AG09319 (cell line): ENCODE data around the gene FOXL1.

Experiments used
- DNase-seq: peaks from one replicate; pipeline ENCODE4 v3.0.0-alpha.2; 2010; ENCODE audit warnings: low read depth; ENCODE audit errors: extremely low read depth
- CTCF ChIP-seq: IDR thresholded peaks from 2 replicates; pipeline ENCODE4 v1.5.1; 2011; ENCODE audit warnings: low read depth, mild to moderate bottlenecking, inconsistent platforms, low read length, moderate library complexity

Gene FOXL1

GRCh38 chr16:86578061-86578599, at the start of gene FOXL1:
Gene FOXL1, plus strand, starts transcription at chr16:86578549. Its CDS starts 175 bp downstream, at chr16:86578724.
- no peak for TF ChIP-seq CTCF
- DNase-seq: peak; percentile 38

GRCh38 chr16:86529160-86529559, 49.2 kb upstream of the FOXL1 start:
- no peak for DNase-seq
- TF ChIP-seq CTCF: no peak

- DNase-seq: no peak
- no peak for TF ChIP-seq CTCF
Observed at GRCh38 chr16:86530251-86531190, 47.8 kb upstream of the FOXL1 start.

- TF ChIP-seq CTCF: no peak
- DNase-seq: no peak
Observed at GRCh38 chr16:86531191-86531545, 47.2 kb upstream of the FOXL1 start.

- no peak for TF ChIP-seq CTCF
- no peak for DNase-seq
Observed at GRCh38 chr16:86531641-86532525, 46.5 kb upstream of the FOXL1 start.

GRCh38 chr16:86532526-86532815, 45.9 kb upstream of the FOXL1 start:
- no peak for TF ChIP-seq CTCF
- no peak for DNase-seq

GRCh38 chr16:86533076-86533475, 45.3 kb upstream of the FOXL1 start:
- TF ChIP-seq CTCF: no peak
- DNase-seq: no peak
